ENCODE results near the gene TYW3. TPM values are rescaled to one million over a fixed set of nuclear protein-coding genes. Genes with fewer than 3 reads are reported as not detected.

Gene TYW3
- total and polyA plus RNA-seq, 4 donors = 6.2 to 13.1 (median 8.3) TPM

GRCh38 chr1:74690364-74690696, 42.6 kb upstream of the TYW3 start:
- 46% methylated on average over 2 of the region's 2 CpGs for WGBS
- Histone ChIP-seq H3K9me3 (ENCODE audit: control insufficient read depth in 4 of 4, low read length in 3 of 4) (no peaks in the 10 kb centered on the region), H3K4me1 (ENCODE audit: control insufficient read depth in 4 of 4, insufficient read depth in 4 of 4, low read length in 3 of 4) (peaks cover 0 to 8% (median 0%) of the 10 kb centered on the region in 4 donors), H3K27ac (ENCODE audit: low read depth in 1 of 2, low read length in 2 of 2) (no peak overlapping the region), H3K27me3 (ENCODE audit: control insufficient read depth in 4 of 4, insufficient read depth in 4 of 4, low read length in 3 of 4) (no peaks in the 10 kb centered on the region), H3K9ac (ENCODE audit: low read depth in 1 of 2, low read length in 2 of 2) (no peak overlapping the region), H3K36me3 (ENCODE audit: control insufficient read depth in 4 of 4, insufficient read depth in 3 of 4, low read depth in 1 of 4, low read length in 3 of 4) (no peaks in the 10 kb centered on the region), H3K4me3 (ENCODE audit: low read depth in 1 of 3, low read length in 3 of 3) (no peak overlapping the region)
- DNase-seq (ENCODE audit: low spot score) = no peak
- TF ChIP-seq, protein P1, sequence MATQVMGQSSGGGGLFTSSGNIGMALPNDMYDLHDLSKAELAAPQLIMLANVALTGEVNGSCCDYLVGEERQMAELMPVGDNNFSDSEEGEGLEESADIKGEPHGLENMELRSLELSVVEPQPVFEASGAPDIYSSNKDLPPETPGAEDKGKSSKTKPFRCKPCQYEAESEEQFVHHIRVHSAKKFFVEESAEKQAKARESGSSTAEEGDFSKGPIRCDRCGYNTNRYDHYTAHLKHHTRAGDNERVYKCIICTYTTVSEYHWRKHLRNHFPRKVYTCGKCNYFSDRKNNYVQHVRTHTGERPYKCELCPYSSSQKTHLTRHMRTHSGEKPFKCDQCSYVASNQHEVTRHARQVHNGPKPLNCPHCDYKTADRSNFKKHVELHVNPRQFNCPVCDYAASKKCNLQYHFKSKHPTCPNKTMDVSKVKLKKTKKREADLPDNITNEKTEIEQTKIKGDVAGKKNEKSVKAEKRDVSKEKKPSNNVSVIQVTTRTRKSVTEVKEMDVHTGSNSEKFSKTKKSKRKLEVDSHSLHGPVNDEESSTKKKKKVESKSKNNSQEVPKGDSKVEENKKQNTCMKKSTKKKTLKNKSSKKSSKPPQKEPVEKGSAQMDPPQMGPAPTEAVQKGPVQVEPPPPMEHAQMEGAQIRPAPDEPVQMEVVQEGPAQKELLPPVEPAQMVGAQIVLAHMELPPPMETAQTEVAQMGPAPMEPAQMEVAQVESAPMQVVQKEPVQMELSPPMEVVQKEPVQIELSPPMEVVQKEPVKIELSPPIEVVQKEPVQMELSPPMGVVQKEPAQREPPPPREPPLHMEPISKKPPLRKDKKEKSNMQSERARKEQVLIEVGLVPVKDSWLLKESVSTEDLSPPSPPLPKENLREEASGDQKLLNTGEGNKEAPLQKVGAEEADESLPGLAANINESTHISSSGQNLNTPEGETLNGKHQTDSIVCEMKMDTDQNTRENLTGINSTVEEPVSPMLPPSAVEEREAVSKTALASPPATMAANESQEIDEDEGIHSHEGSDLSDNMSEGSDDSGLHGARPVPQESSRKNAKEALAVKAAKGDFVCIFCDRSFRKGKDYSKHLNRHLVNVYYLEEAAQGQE (IDR thresholded peaks at IDR 0.05) = no peak

DNA sequence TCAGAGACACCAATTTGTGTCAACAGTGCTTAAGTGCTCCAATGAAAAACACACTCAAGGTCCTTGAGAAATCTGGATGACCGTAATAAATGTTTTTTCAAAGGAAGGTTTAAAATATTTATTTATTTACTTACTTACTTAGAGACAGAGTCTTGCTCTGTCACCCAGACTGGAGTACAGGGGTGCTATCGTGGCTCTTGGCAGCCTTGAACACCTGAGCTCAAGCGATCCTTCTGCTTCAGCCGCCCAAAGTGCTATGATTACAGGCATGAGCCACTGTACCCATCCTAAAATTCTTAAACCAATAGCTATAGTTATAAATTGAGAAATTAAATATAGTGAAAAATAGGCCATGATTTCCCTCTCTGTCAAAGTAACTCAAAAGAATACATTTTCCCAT, 42.0 kb upstream of the TYW3 start:
- TF ChIP-seq RAD21 (IDR thresholded peaks at IDR 0.05) (no peak), HNF4A (conservative IDR thresholded peaks at IDR 0.05) (no peak), SP1 (IDR thresholded peaks at IDR 0.05) (no peak), YY1 (IDR thresholded peaks at IDR 0.05) (no peak)
- 87% methylated on average over 4 of the region's 4 CpGs for WGBS

GRCh38 chr1:74693473-74693872, 39.5 kb upstream of the TYW3 start:
- Histone ChIP-seq H3K9me3 (ENCODE audit: control insufficient read depth in 4 of 4, low read length in 3 of 4) (no peaks in the 10 kb centered on the region), H3K27ac (ENCODE audit: low read depth in 1 of 2, low read length in 2 of 2) (no peak overlapping the region), H3K36me3 (ENCODE audit: control insufficient read depth in 4 of 4, insufficient read depth in 3 of 4, low read depth in 1 of 4, low read length in 3 of 4) (no peaks in the 10 kb centered on the region), H3K27me3 (ENCODE audit: control insufficient read depth in 4 of 4, insufficient read depth in 4 of 4, low read length in 3 of 4) (no peaks in the 10 kb centered on the region), H3K4me1 (ENCODE audit: control insufficient read depth in 4 of 4, insufficient read depth in 4 of 4, low read length in 3 of 4) (peaks cover 0 to 8% (median 0%) of the 10 kb centered on the region in 4 donors), H3K4me3 (ENCODE audit: low read depth in 1 of 3, low read length in 3 of 3) (no peak overlapping the region), H3K9ac (ENCODE audit: low read depth in 1 of 2, low read length in 2 of 2) (no peak overlapping the region)
- TF ChIP-seq CTCF (IDR thresholded peaks at IDR 0.05; ENCODE audit: low read depth, low read length, missing input control) (no peak), NR2F2 (IDR thresholded peaks at IDR 0.05) (no peak)
- TF ChIP-seq, protein P2, sequence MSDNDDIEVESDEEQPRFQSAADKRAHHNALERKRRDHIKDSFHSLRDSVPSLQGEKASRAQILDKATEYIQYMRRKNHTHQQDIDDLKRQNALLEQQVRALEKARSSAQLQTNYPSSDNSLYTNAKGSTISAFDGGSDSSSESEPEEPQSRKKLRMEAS (IDR thresholded peaks at IDR 0.05) = no peak
- WGBS = 77% methylated on average over 2 of the region's 2 CpGs
- DNase-seq (ENCODE audit: low spot score) = no peak

More for the DNA sequence above, 42.0 kb upstream of the TYW3 start:
- no peaks in the 10 kb centered on the region for H3K9me3 ChIP-seq (ENCODE audit: control insufficient read depth in 4 of 4, low read length in 3 of 4)
- no peaks in the 10 kb centered on the region for H3K27me3 ChIP-seq (ENCODE audit: control insufficient read depth in 4 of 4, insufficient read depth in 4 of 4, low read length in 3 of 4)
- H3K36me3 ChIP-seq (ENCODE audit: control insufficient read depth in 4 of 4, insufficient read depth in 3 of 4, low read depth in 1 of 4, low read length in 3 of 4) = no peaks in the 10 kb centered on the region
- H3K4me3 ChIP-seq (ENCODE audit: low read depth in 1 of 3, low read length in 3 of 3) = no peak overlapping the region
- H3K27ac ChIP-seq (ENCODE audit: low read depth in 1 of 2, low read length in 2 of 2) = no peak overlapping the region
- no peak for DNase-seq (ENCODE audit: low spot score)
- no peak overlapping the region for H3K9ac ChIP-seq (ENCODE audit: low read depth in 1 of 2, low read length in 2 of 2)
- peaks cover 0 to 8% (median 0%) of the 10 kb centered on the region in 4 donors for H3K4me1 ChIP-seq (ENCODE audit: control insufficient read depth in 4 of 4, insufficient read depth in 4 of 4, low read length in 3 of 4)

All from liver (tissue), 9 donors.